H9 (cell line): Measurements from ENCODE around the gene CUBN. TPM values are rescaled to one million over a fixed set of nuclear protein-coding genes. Genes with fewer than 3 reads are reported as not detected.

Source experiments
- DNase-seq: peaks from one replicate; pipeline ENCODE4 v3.0.0-alpha.2; 2017
- H2AFZ ChIP-seq: one replicate; pipeline ENCODE4 v1.6.1; 2013; ENCODE audit warnings: mild to moderate bottlenecking, low read length, control low read depth, moderate library complexity
- H2AK5ac ChIP-seq: 2 replicates; pipeline ENCODE4 v1.6.1; 2013; ENCODE audit warnings: low read length, control low read depth, mixed read lengths; ENCODE audit not compliant: insufficient read length
- H2BK120ac ChIP-seq: one replicate; pipeline ENCODE4 v1.6.1; 2013; ENCODE audit warnings: low read depth, mild to moderate bottlenecking, low read length, control low read depth, inconsistent platforms; ENCODE audit not compliant: poor library complexity, severe bottlenecking
- H2BK12ac ChIP-seq: 2 replicates; pipeline ENCODE4 v1.6.1; 2013; ENCODE audit warnings: low read length, control low read depth, mixed read lengths, low read depth; ENCODE audit not compliant: insufficient read length
- H2BK15ac ChIP-seq: 2 replicates; pipeline ENCODE4 v1.6.1; 2013; ENCODE audit warnings: low read depth, low read length, control low read depth
- H2BK20ac ChIP-seq: one replicate; pipeline ENCODE4 v1.6.1; 2013; ENCODE audit warnings: low read depth, mild to moderate bottlenecking, low read length, control low read depth, inconsistent platforms; ENCODE audit not compliant: poor library complexity, severe bottlenecking
- H2BK5ac ChIP-seq: 2 replicates; pipeline ENCODE4 v1.6.1; 2013; ENCODE audit warnings: low read length, control low read depth, mixed read lengths; ENCODE audit not compliant: insufficient read length
- H3K14ac ChIP-seq: 2 replicates; pipeline ENCODE4 v1.6.1; 2013; ENCODE audit warnings: low read length, control low read depth; ENCODE audit not compliant: insufficient read depth
- H3K18ac ChIP-seq: 2 replicates; pipeline ENCODE4 v1.6.1; 2013; ENCODE audit warnings: low read depth, mild to moderate bottlenecking, mixed read lengths, low read length, control low read depth; ENCODE audit not compliant: insufficient read length
- H3K23ac ChIP-seq: 2 replicates; pipeline ENCODE4 v1.6.1; 2013; ENCODE audit warnings: low read length, control low read depth, mixed read lengths, low read depth; ENCODE audit not compliant: insufficient read length
- H3K23me2 ChIP-seq: 2 replicates; pipeline ENCODE4 v1.6.1; 2013; ENCODE audit warnings: low read depth, mild to moderate bottlenecking, mixed read lengths, low read length, control low read depth; ENCODE audit not compliant: insufficient read length, poor library complexity, severe bottlenecking
- H3K27ac ChIP-seq: 2 replicates; pipeline ENCODE4 v1.5.1; 2013; ENCODE audit warnings: low read length, control low read depth, mixed read lengths, low read depth; ENCODE audit not compliant: insufficient read length
- H3K27me3 ChIP-seq: 2 replicates; pipeline ENCODE4 v1.6.1; 2013; ENCODE audit warnings: low read length, control low read depth, inconsistent platforms; ENCODE audit not compliant: insufficient read depth
- H3K4ac ChIP-seq: 2 replicates; pipeline ENCODE4 v1.6.1; 2013; ENCODE audit warnings: low read depth, mild to moderate bottlenecking, control low read depth, inconsistent platforms, low read length, moderate library complexity
- H3K4me1 ChIP-seq: 2 replicates; pipeline ENCODE4 v1.6.1; 2013; ENCODE audit warnings: low read length, control low read depth, inconsistent platforms; ENCODE audit not compliant: insufficient read depth
- H3K4me2 ChIP-seq: 2 replicates; pipeline ENCODE4 v1.6.1; 2013; ENCODE audit warnings: low read length, control low read depth, mixed read lengths; ENCODE audit not compliant: insufficient read length, insufficient read depth
- H3K56ac ChIP-seq: 2 replicates; pipeline ENCODE4 v1.6.1; 2013; ENCODE audit warnings: low read depth, mild to moderate bottlenecking, mixed read lengths, low read length, control low read depth; ENCODE audit not compliant: insufficient read length
- H3K79me1 ChIP-seq: 2 replicates; pipeline ENCODE4 v1.6.1; 2013; ENCODE audit warnings: low read depth, mild to moderate bottlenecking, moderate library complexity, low read length, control low read depth, inconsistent platforms; ENCODE audit not compliant: insufficient read depth, poor library complexity, severe bottlenecking
- H3K79me2 ChIP-seq: 2 replicates; pipeline ENCODE4 v1.6.1; 2013; ENCODE audit warnings: low read length, control low read depth, inconsistent platforms; ENCODE audit not compliant: insufficient read depth
- H3K9ac ChIP-seq: 2 replicates; pipeline ENCODE4 v1.6.1; 2013; ENCODE audit warnings: low read length, control low read depth, mixed read lengths; ENCODE audit not compliant: insufficient read length; ENCODE audit errors: extremely low read depth
- H3K9me3 ChIP-seq: one replicate; pipeline ENCODE4 v1.6.1; 2013; ENCODE audit warnings: low read depth, low read length, inconsistent platforms; ENCODE audit not compliant: control insufficient read depth
- H3T11ph ChIP-seq: one replicate; pipeline ENCODE4 v1.6.1; 2013; ENCODE audit warnings: mild to moderate bottlenecking, low read length, control low read depth, inconsistent platforms
- H4K20me1 ChIP-seq: one replicate; pipeline ENCODE4 v1.6.1; 2013; ENCODE audit not compliant: control insufficient read depth, insufficient read length, insufficient read depth
- H4K5ac ChIP-seq: 2 replicates; pipeline ENCODE4 v1.6.1; 2013; ENCODE audit warnings: low read depth, mild to moderate bottlenecking, mixed read lengths, low read length, control low read depth; ENCODE audit not compliant: insufficient read length
- H4K8ac ChIP-seq: replicated peaks from 2 replicates; pipeline ENCODE4 v1.6.1; 2013; ENCODE audit warnings: low read length, control low read depth, mixed read lengths, low read depth; ENCODE audit not compliant: insufficient read length
- H4K91ac ChIP-seq: 2 replicates; pipeline ENCODE4 v1.6.1; 2013; ENCODE audit warnings: low read depth, mild to moderate bottlenecking, moderate library complexity, mixed read lengths, low read length, control low read depth; ENCODE audit not compliant: insufficient read length
- H3K27ac Mint-ChIP-seq, 3 experiments: 2 replicates in 2 of 3; 3 replicates in 1 of 3; pipeline ENCODE4 v1.8.0; 2020 to 2021; ENCODE audit warnings: mixed read lengths in 3 of 3, mild to moderate bottlenecking in 1 of 3, moderate library complexity in 1 of 3
- H3K27me3 Mint-ChIP-seq: 2 replicates; pipeline ENCODE4 v1.8.0; 2021; ENCODE audit warnings: low read depth, mild to moderate bottlenecking, moderate library complexity, mixed read lengths
- H3K36me3 Mint-ChIP-seq, 3 experiments: 2 replicates in 2 of 3; 3 replicates in 1 of 3; pipeline ENCODE4 v1.8.0; 2020 to 2021; ENCODE audit warnings: low read depth in 3 of 3, mixed read lengths in 3 of 3; ENCODE audit not compliant: insufficient read depth in 1 of 3
- H3K4me1 Mint-ChIP-seq, 2 experiments: 2 replicates each; pipeline ENCODE4 v1.8.0; 2020; ENCODE audit warnings: mixed read lengths in 2 of 2
- H3K4me3 Mint-ChIP-seq, 2 experiments: 2 replicates in 1 of 2; 3 replicates in 1 of 2; pipeline ENCODE4 v1.8.0; 2020 to 2021; ENCODE audit warnings: mild to moderate bottlenecking in 2 of 2, mixed read lengths in 2 of 2, moderate library complexity in 1 of 2
- H3K9me3 Mint-ChIP-seq, 2 experiments: 2 replicates in 1 of 2; 3 replicates in 1 of 2; pipeline ENCODE4 v1.8.0; 2020; ENCODE audit warnings: mild to moderate bottlenecking in 2 of 2, mixed read lengths in 2 of 2, moderate library complexity in 1 of 2
- CTCF ChIP-seq: fragments of 200-600 bp; sonication (generic); conservative IDR thresholded peaks from 3 replicates; pipeline ENCODE4 v1.8.0; 2021; ENCODE audit warnings: antibody characterized with exemption, mild to moderate bottlenecking
- WGBS: extraction: QIAGEN DNeasy Blood & Tissue Kit; methylation state at CpG from one replicate; pipeline ENCODE4 v1.1.7; 2013; ENCODE audit warnings: missing lambda C conversion rate, low lambda C conversion rate, mixed read lengths; ENCODE audit not compliant: insufficient read length; ENCODE audit errors: extremely low coverage; 5-methylcytosine and 5-hydroxymethylcytosine counted together
- total RNA-seq: library from RNA; stranded (reverse); gene quantifications from 2 replicates; pipeline ENCODE4 v1.2.1, GENCODE V29; 2021

CUBN gene
- total RNA-seq, 1 experiment from 2014 or later = 0.26 TPM

- Histone ChIP-seq H3K14ac (no peak overlapping the region), H4K5ac (no peak overlapping the region), H2BK120ac (no peak overlapping the region), H2BK12ac (no peak overlapping the region), H3K9me3 (no peaks in the 10 kb centered on the region), H4K20me1 (no peaks in the 10 kb centered on the region), H4K91ac (no peak overlapping the region), H3K4me2 (no peak overlapping the region), H2BK5ac (no peak overlapping the region), H3K23ac (no peak overlapping the region), H3K4me1 (peaks cover 10% of the 10 kb centered on the region), H3K79me2 (no peaks in the 10 kb centered on the region), H2AFZ (no peak overlapping the region), H3K27me3 (no peaks in the 10 kb centered on the region), H3K23me2 (no peaks in the 10 kb centered on the region), H3K9ac (no peak overlapping the region), H2AK5ac (no peak overlapping the region), H3K4ac (no peak overlapping the region), H3K79me1 (no peaks in the 10 kb centered on the region), H3T11ph (no peak overlapping the region), H3K18ac (no peak overlapping the region), H2BK15ac (no peak overlapping the region), H3K56ac (no peak overlapping the region), H3K27ac (no peak overlapping the region), H2BK20ac (no peak overlapping the region), H4K8ac (no peak overlapping the region)
- Mint-ChIP-seq H3K36me3 (no peaks in the 10 kb centered on the region), H3K9me3 (no peaks in the 10 kb centered on the region), H3K27ac (no peak overlapping the region), H3K4me1 (peaks cover 33 to 35% of the 10 kb centered on the region in 2 experiments), H3K4me3 (no peak overlapping the region), H3K27me3 (peaks cover 2% of the 10 kb centered on the region; the same call in 1 of the 2 replicates)
- no peak for TF ChIP-seq CTCF
- no CpG with 5 or more reads among the region's 7 CpGs for WGBS
- no peak for DNase-seq
Observed at GRCh38 chr10:16865766-16866165, 263.8 kb downstream of the CUBN start.
